Sigmoid colon (tissue), 7 donors: Measurements from ENCODE around the gene ULK3. TPM values are rescaled to one million over a fixed set of nuclear protein-coding genes. Genes with fewer than 3 reads are reported as not detected.

ENCODE experiments used
- DNase-seq: peaks from one replicate; pipeline ENCODE4 v3.0.0-alpha.2; 2019
- H3K27ac ChIP-seq, 4 donors: fragments of 200-600 bp; sonication (generic); one replicate each; pipeline ENCODE4 v1.5.1; 2016 to 2019; ENCODE audit warnings: mild to moderate bottlenecking in 1 of 4
- H3K27me3 ChIP-seq, 3 donors: fragments of 200-600 bp; sonication (generic); one replicate each; pipeline ENCODE4 v1.5.1; 2019; ENCODE audit warnings: mild to moderate bottlenecking in 1 of 3
- H3K36me3 ChIP-seq, 4 donors: fragments of 200-600 bp; sonication (generic); one replicate each; pipeline ENCODE4 v1.5.1; 2016 to 2019
- H3K4me1 ChIP-seq, 4 donors: fragments of 200-600 bp; sonication (generic); one replicate each; pipeline ENCODE4 v1.5.1; 2017 to 2019
- H3K4me3 ChIP-seq, 4 donors: fragments of 200-600 bp; sonication (generic); one replicate each; pipeline ENCODE4 v1.5.1; 2017 to 2019; ENCODE audit warnings: mild to moderate bottlenecking in 2 of 4, moderate library complexity in 1 of 4
- H3K9me3 ChIP-seq, 4 donors: fragments of 200-600 bp in 3 of 4; sonication (generic) in 3 of 4; one replicate each; pipeline versions ENCODE4 v1.5.1 to v1.6.1; 2013 to 2019
- EP300 ChIP-seq, 4 donors: sonication (generic); formaldehyde crosslinking; IDR thresholded peaks; one replicate each; pipeline ENCODE4 v1.6.1; 2017; ENCODE audit warnings: antibody characterized with exemption in 4 of 4
- POLR2A ChIP-seq, 2 donors: fragments of 450-650 bp; IDR thresholded peaks; one replicate each; pipeline ENCODE4 v1.6.1; 2016; ENCODE audit warnings: antibody characterized with exemption in 2 of 2, mild to moderate bottlenecking in 2 of 2, moderate library complexity in 2 of 2
- POLR2AphosphoS5 ChIP-seq, 4 donors: sonication (generic); formaldehyde crosslinking; IDR thresholded peaks; one replicate each; pipeline ENCODE4 v1.6.1; 2017; ENCODE audit warnings: antibody characterized with exemption in 4 of 4
- WGBS, 2 donors: extraction: QIAGEN DNeasy Blood & Tissue Kit; methylation state at CpG; one replicate each; pipeline ENCODE4 v1.1.7; 2013; 5-methylcytosine and 5-hydroxymethylcytosine counted together
- intact Hi-C: fragments of 100-400 bp; cut with DNase I; formaldehyde crosslinking; loops from one replicate; pipeline ENCODE4 v1.15.1; 2023
- polyA plus RNA-seq, 3 donors: library from polyadenylated mRNA; stranded (reverse); fragments of 200-250 nt; gene quantifications; one replicate each; pipeline ENCODE4 v1.2.3, GENCODE V29; 2013
- total RNA-seq, 4 donors: library from RNA; depleted of rRNA; stranded (reverse); fragments of >200 nt; gene quantifications; one replicate each; pipeline ENCODE4 v1.1.0, GENCODE V29; 2016
- TF ChIP-seq, protein P1 (sequence below), 4 experiments: fragments of 450-650 bp in 3 of 4; fragments of 200-600 bp in 1 of 4; IDR thresholded peaks; one replicate each; pipeline ENCODE4 v1.5.1; 2016 to 2019; ENCODE audit warnings: antibody characterized with exemption in 4 of 4, mild to moderate bottlenecking in 3 of 4, moderate library complexity in 2 of 4
- donor health status: healthy with polysubstance abuse.
- donor health status: Bipolar disorder and iron deficiency.
- donor health status: healthy.

The ULK3 gene
- total and polyA plus RNA-seq, 7 donors, result 21.1 to 48.6 (median 46.8) TPM

DNA sequence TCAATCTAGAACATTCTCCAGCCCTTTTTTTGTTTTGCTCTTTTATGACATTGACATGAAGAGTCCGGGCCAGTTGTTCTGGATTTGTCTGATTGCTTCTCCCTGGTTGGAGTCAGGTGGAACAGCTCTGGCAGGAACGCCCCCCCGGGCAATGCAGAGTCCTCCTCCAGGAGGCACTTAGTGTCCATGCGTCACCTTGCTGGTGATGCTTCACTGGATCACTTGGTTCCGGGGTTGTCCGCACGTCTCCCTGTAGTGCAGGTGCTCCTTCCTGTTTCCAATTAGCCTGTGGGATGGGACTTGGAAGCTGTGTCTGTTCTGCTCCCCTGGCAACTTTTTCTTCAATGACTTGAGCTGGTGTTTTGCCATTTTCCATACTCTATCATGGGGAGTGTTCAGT is 51.3 kb downstream of the ULK3 start:
- Histone ChIP-seq H3K27ac (no peak overlapping the region), H3K4me1 (peaks cover 0 to 57% (median 54%) of the 10 kb centered on the region in 4 donors), H3K27me3 (no peaks in the 10 kb centered on the region), H3K36me3 (no peaks in the 10 kb centered on the region), H3K9me3 (no peaks in the 10 kb centered on the region), H3K4me3 (no peak overlapping the region)
- intact Hi-C loops, result no loop called here
- TF ChIP-seq, protein P1, sequence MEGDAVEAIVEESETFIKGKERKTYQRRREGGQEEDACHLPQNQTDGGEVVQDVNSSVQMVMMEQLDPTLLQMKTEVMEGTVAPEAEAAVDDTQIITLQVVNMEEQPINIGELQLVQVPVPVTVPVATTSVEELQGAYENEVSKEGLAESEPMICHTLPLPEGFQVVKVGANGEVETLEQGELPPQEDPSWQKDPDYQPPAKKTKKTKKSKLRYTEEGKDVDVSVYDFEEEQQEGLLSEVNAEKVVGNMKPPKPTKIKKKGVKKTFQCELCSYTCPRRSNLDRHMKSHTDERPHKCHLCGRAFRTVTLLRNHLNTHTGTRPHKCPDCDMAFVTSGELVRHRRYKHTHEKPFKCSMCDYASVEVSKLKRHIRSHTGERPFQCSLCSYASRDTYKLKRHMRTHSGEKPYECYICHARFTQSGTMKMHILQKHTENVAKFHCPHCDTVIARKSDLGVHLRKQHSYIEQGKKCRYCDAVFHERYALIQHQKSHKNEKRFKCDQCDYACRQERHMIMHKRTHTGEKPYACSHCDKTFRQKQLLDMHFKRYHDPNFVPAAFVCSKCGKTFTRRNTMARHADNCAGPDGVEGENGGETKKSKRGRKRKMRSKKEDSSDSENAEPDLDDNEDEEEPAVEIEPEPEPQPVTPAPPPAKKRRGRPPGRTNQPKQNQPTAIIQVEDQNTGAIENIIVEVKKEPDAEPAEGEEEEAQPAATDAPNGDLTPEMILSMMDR (IDR thresholded peaks at IDR 0.05), result no peak
- TF ChIP-seq EP300 (IDR thresholded peaks at IDR 0.05), result no peak
- no peak for TF ChIP-seq POLR2AphosphoS5 (IDR thresholded peaks at IDR 0.05)
- TF ChIP-seq POLR2A (IDR thresholded peaks at IDR 0.05), result no peak
- WGBS, 2 donors, result 78 to 80% methylated on average over 7 of the region's 7 CpGs
- no peak for DNase-seq

DNA sequence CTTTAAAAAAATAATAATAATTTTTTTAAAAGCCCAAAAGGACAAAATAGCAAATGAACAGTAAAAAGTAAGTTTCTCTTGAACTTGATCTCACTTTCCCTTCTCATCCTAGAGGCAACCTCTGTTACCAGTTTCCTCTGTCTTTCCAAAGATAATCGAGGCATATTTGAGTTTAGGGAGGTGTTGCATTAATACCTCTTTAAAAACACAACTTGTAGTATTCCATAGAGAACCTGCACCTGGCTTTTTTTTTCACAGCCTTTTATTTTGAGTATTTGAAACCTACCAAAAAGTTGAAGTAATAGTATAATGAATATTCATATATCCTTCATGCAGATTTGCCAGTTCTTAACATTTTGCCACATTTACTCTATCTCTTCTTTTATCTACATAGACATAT is 51.9 kb downstream of the ULK3 start:
- DNase-seq, result no peak
- H3K4me3 ChIP-seq, result no peak overlapping the region
- TF ChIP-seq, protein P1 (IDR thresholded peaks at IDR 0.05), result no peak
- TF ChIP-seq POLR2A (IDR thresholded peaks at IDR 0.05) (no peak), POLR2AphosphoS5 (IDR thresholded peaks at IDR 0.05) (no peak), EP300 (IDR thresholded peaks at IDR 0.05) (no peak)
- H3K9me3 ChIP-seq, result no peaks in the 10 kb centered on the region
- H3K27ac ChIP-seq, result peak overlapping the region in 3 of 4 donors; percentile 43 to 72 (median 64)
- intact Hi-C loops, result no loop called here
- 28 to 29% methylated on average over 1 of the region's 1 CpG for WGBS, 2 donors
- H3K36me3 ChIP-seq, result no peaks in the 10 kb centered on the region
- peaks cover 0 to 64% (median 59%) of the 10 kb centered on the region in 4 donors for H3K4me1 ChIP-seq
- no peaks in the 10 kb centered on the region for H3K27me3 ChIP-seq

DNA sequence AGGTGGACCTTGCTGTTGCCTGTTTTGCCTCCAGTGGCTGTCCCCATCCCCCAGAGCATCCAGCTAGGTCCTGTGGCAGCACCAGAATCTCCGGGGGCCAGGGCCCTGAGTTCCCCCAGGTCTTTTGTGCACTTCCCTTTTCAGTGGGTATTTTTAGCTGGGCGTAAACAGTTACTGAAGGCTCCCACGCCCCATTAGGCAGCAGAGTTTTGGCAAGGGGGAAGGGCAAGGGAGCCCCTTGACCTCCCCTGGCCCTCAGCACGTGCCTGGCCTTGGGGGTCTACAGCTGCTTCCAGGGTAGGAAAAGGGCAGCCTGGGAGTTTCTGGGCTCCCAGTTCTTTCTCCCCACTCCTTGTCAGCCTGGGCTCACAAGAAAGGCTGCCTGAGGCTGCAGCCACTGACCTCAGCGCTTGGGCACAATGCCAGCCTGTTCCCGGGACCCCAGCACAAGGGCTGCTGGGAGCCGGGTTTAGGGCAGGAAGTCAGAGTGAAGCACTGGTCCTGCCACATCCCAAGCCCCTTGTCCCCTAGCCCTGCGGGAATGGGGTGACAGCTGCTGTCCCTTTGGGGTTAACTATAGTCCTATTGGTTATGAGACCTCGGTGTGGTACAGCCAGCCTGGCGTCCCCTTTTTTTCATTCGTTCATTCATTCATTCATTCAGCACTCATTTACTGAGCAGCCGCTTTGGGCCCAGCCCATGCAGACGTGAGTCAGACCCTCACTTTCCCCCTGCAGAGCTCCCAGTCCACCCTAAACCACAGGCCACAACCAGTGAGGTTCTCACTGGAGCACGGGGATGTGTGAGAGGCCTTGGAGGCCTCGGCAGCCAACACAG is 52.7 kb downstream of the ULK3 start:
- WGBS, 2 donors, result 22 to 36% methylated on average over 15 of the region's 15 CpGs
- H3K9me3 ChIP-seq, result no peaks in the 10 kb centered on the region
- peak overlapping the region; percentile 43 to 72 (median 63) for H3K27ac ChIP-seq
- no peak for TF ChIP-seq POLR2A (IDR thresholded peaks at IDR 0.05)
- TF ChIP-seq POLR2AphosphoS5 (IDR thresholded peaks at IDR 0.05), result no peak
- TF ChIP-seq, protein P1 (IDR thresholded peaks at IDR 0.05), result no peak
- TF ChIP-seq EP300 (IDR thresholded peaks at IDR 0.05), result no peak
- H3K27me3 ChIP-seq, result no peaks in the 10 kb centered on the region
- peaks cover 0 to 71% (median 64%) of the 10 kb centered on the region in 4 donors for H3K4me1 ChIP-seq
- intact Hi-C loops, result no loop called here
- no peak overlapping the region for H3K4me3 ChIP-seq
- peak; percentile 82 for DNase-seq
- H3K36me3 ChIP-seq, result no peaks in the 10 kb centered on the region

DNA sequence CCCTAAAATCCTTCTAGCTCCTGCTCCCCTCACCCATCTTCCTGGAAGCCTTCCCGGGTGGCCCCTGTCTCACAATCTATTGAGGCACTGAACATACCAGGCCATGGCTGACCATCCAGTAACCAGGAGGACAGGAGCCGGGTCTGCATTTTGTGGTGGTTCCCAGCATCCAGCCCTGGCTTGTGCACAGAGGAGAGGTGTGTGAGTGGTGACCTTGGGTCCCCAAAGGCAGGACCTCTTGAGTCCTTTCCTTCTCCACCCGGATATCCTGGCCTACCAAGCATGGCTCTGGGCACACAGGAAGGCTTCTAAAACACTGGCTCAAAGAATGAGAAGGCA is 53.2 kb downstream of the ULK3 start:
- Histone ChIP-seq H3K9me3 (no peaks in the 10 kb centered on the region), H3K4me1 (peaks cover 0 to 77% (median 68%) of the 10 kb centered on the region in 4 donors), H3K36me3 (no peaks in the 10 kb centered on the region), H3K4me3 (no peak overlapping the region), H3K27ac (peak overlapping the region; percentile 43 to 72 (median 63)), H3K27me3 (no peaks in the 10 kb centered on the region)
- 9 to 11% methylated on average over 3 of the region's 3 CpGs for WGBS, 2 donors
- TF ChIP-seq POLR2AphosphoS5 (IDR thresholded peaks at IDR 0.05) (no peak), POLR2A (IDR thresholded peaks at IDR 0.05) (no peak), EP300 (IDR thresholded peaks at IDR 0.05) (no peak)
- TF ChIP-seq, protein P1 (IDR thresholded peaks at IDR 0.05), result no peak
- intact Hi-C loops, result no loop called here
- DNase-seq, result peak; percentile 61
